K562 (cell line): Measurements from ENCODE around the gene G6PD. TPM values are rescaled to one million over a fixed set of nuclear protein-coding genes. Genes with fewer than 3 reads are reported as not detected.

Source experiments
- ATAC-seq: fragments of 200-7000 bp; cut with Tn5 transposase; 3 replicates; pipeline ENCODE4 v1.9.1; 2020; ENCODE audit warnings: moderate library complexity
- BruUV-seq: library from RNA; stranded (reverse); fragments of 400-500 nt; replicated peaks from 2 replicates; lab custom pipeline; 2021; lab: Mats Ljungman, UMichigan
- CTCF ChIA-PET: fragments of 300-600 bp; formaldehyde crosslinking; extraction: SDS; loops from one replicate; lab custom pipeline; 2021; ENCODE audit warnings: low intra/inter-chr PET ratio; lab: Yijun Ruan, JAX
- POLR2A ChIA-PET: fragments of 300-600, 350-650 bp; sonication (Branson Sonifier 250); formaldehyde crosslinking; extraction: SDS; loops from one replicate; lab custom pipeline; 2021; ENCODE audit warnings: antibody characterized with exemption, inconsistent platforms; lab: Yijun Ruan, JAX
- DNase-seq, 4 experiments: peaks; one replicate each; pipeline versions ENCODE4 v3.0.0 to v3.0.0-alpha.2; 2011 to 2018; ENCODE audit warnings: low spot score in 3 of 4, mixed read lengths in 3 of 4; ENCODE audit errors: extremely low read depth in 1 of 4
- FAIRE-seq: peaks from 2 replicates; lab custom pipeline; 2011; peaks lifted over from hg19 to GRCh38; lab: Jason Lieb, UNC
- H2AFZ ChIP-seq: 2 replicates; pipeline ENCODE4 v1.6.0; 2011; ENCODE audit warnings: low read depth, low read length, control low read depth, inconsistent platforms
- H3K27ac ChIP-seq: fragments of 200-600 bp; 3 replicates; pipeline ENCODE4 v1.8.0; 2011; ENCODE audit warnings: low read depth, mild to moderate bottlenecking, control low read depth, inconsistent platforms, low read length, moderate library complexity, mixed read lengths; ENCODE audit errors: extremely low read depth
- H3K27me3 ChIP-seq, 2 experiments: fragments of 300-600 bp in 1 of 2; 2 replicates in 1 of 2; 3 replicates in 1 of 2; pipeline versions ENCODE4 v1.6.0 to v1.8.0; 2011; ENCODE audit warnings: inconsistent platforms in 2 of 2, low read length in 2 of 2, mild to moderate bottlenecking in 1 of 2, mixed read lengths in 1 of 2, moderate library complexity in 1 of 2; ENCODE audit not compliant: control insufficient read depth in 2 of 2, insufficient read depth in 2 of 2
- H3K36me3 ChIP-seq: fragments of 300-600 bp; 3 replicates; pipeline ENCODE4 v1.8.0; 2011; ENCODE audit warnings: mild to moderate bottlenecking, low read length, inconsistent platforms; ENCODE audit not compliant: control insufficient read depth, insufficient read depth
- H3K4me1 ChIP-seq, 2 experiments: fragments of 200-600 bp in 1 of 2; replicated peaks in 1 of 2; 2 replicates in 1 of 2; 3 replicates in 1 of 2; pipeline versions ENCODE4 v1.5.1 to v1.8.0; 2011; ENCODE audit warnings: inconsistent platforms in 2 of 2, low read length in 2 of 2, mild to moderate bottlenecking in 1 of 2, mixed read lengths in 1 of 2, moderate library complexity in 1 of 2; ENCODE audit not compliant: control insufficient read depth in 2 of 2, insufficient read depth in 2 of 2
- H3K4me2 ChIP-seq: 2 replicates; pipeline ENCODE4 v1.6.1; 2011; ENCODE audit warnings: low read length, control low read depth, inconsistent platforms, mixed read lengths; ENCODE audit not compliant: insufficient read depth
- H3K4me3 ChIP-seq: fragments of 200-600 bp; sonication (generic), shearing (Covaris generic); 2 replicates; pipeline ENCODE4 v1.5.1; 2016; ENCODE audit warnings: control low read depth, inconsistent platforms
- H3K79me2 ChIP-seq: fragments of 200-600 bp; 3 replicates; pipeline ENCODE4 v1.8.0; 2011; ENCODE audit warnings: low read length, inconsistent platforms; ENCODE audit not compliant: control insufficient read depth, insufficient read depth
- H3K9ac ChIP-seq, 2 experiments: 2 replicates each; pipeline versions ENCODE4 v1.6.0 to v1.6.1; 2011; ENCODE audit warnings: low read depth in 2 of 2, low read length in 2 of 2, control low read depth in 1 of 2, inconsistent platforms in 1 of 2, mild to moderate bottlenecking in 1 of 2, mixed read lengths in 1 of 2; ENCODE audit not compliant: insufficient read depth in 1 of 2
- H3K9me1 ChIP-seq: one replicate; pipeline ENCODE4 v1.6.0; 2011; ENCODE audit warnings: inconsistent platforms, mild to moderate bottlenecking, low read length, moderate library complexity; ENCODE audit not compliant: control insufficient read depth, insufficient read depth
- H3K9me3 ChIP-seq: replicated peaks from 2 replicates; pipeline ENCODE4 v1.5.1; 2011; ENCODE audit warnings: low read depth, low read length, inconsistent platforms; ENCODE audit not compliant: control insufficient read depth, insufficient read depth
- H4K20me1 ChIP-seq: replicated peaks from 2 replicates; pipeline ENCODE4 v1.6.1; 2011; ENCODE audit warnings: low read length, inconsistent platforms, mixed read lengths; ENCODE audit not compliant: control insufficient read depth, insufficient read depth
- CSDE1 ChIP-seq, 2 experiments: fragments of 450-650 bp; IDR thresholded peaks; 2 replicates each; pipeline ENCODE4 v1.6.1; 2016; ENCODE audit warnings: mild to moderate bottlenecking in 1 of 2
- EGR1 ChIP-seq: fragments of 450-650 bp; conservative IDR thresholded peaks from 2 replicates; pipeline ENCODE4 v1.6.1; 2017; ENCODE audit warnings: mild to moderate bottlenecking
- FUS ChIP-seq: fragments of 200-400 bp; formaldehyde crosslinking; optimal IDR thresholded peaks from 2 replicates; pipeline ENCODE3; 2017; ENCODE audit warnings: low read depth, low read length
- HMGN3 ChIP-seq: IDR thresholded peaks from 2 replicates; pipeline ENCODE4 v1.6.1; 2011; ENCODE audit warnings: borderline replicate concordance, low read depth, mild to moderate bottlenecking, mixed read lengths, low read length; ENCODE audit not compliant: insufficient read length; ENCODE audit errors: extremely low read depth
- HNRNPL ChIP-seq: fragments of 200-400 bp; formaldehyde crosslinking; IDR thresholded peaks from 2 replicates; pipeline ENCODE4 v1.6.1; 2017; ENCODE audit warnings: low read depth, mild to moderate bottlenecking, low read length
- MCM7 ChIP-seq, 2 experiments: fragments of 450-650 bp; IDR thresholded peaks; 2 replicates each; pipeline ENCODE4 v1.6.1; 2016 to 2018
- MTA3 ChIP-seq: fragments of 450-650 bp; formaldehyde crosslinking; IDR thresholded peaks from 2 replicates; pipeline ENCODE4 v1.6.1; 2017; ENCODE audit warnings: mild to moderate bottlenecking, borderline replicate concordance
- NFXL1 ChIP-seq: fragments of 450-650 bp; formaldehyde crosslinking; IDR thresholded peaks from 2 replicates; pipeline ENCODE4 v1.4.0; 2021; ENCODE audit warnings: mild to moderate bottlenecking
- PHF20 ChIP-seq: fragments of 450-650 bp; IDR thresholded peaks from 2 replicates; pipeline ENCODE4 v1.6.1; 2018; ENCODE audit not compliant: partially characterized antibody
- PYGO2 ChIP-seq: fragments of 450-650 bp; IDR thresholded peaks from 2 replicates; pipeline ENCODE4 v1.6.1; 2016; ENCODE audit warnings: mild to moderate bottlenecking, missing genetic modification characterization, moderate library complexity, missing compliant biosample characterization
- RBBP5 ChIP-seq: fragments of 200-600 bp; sonication (generic); IDR thresholded peaks from 2 replicates; pipeline ENCODE4 v1.6.1; 2012; ENCODE audit warnings: borderline replicate concordance, mild to moderate bottlenecking, low read length, control low read depth, inconsistent platforms; ENCODE audit not compliant: insufficient read depth, poor library complexity, severe bottlenecking
- RBM22 ChIP-seq: fragments of 200-400 bp; formaldehyde crosslinking; IDR thresholded peaks from 2 replicates; pipeline ENCODE4 v1.6.1; 2018; ENCODE audit warnings: low read length, low read depth; ENCODE audit not compliant: poor library complexity, severe bottlenecking
- SOX6 ChIP-seq: fragments of 450-650 bp; IDR thresholded peaks from 2 replicates; pipeline ENCODE4 v1.6.1; 2014; ENCODE audit warnings: mild to moderate bottlenecking
- TAF15 ChIP-seq: fragments of 200-400 bp; formaldehyde crosslinking; IDR thresholded peaks from 2 replicates; pipeline ENCODE4 v1.6.1; 2017; ENCODE audit warnings: mild to moderate bottlenecking, low read depth, low read length, moderate library complexity
- WHSC1 ChIP-seq: IDR thresholded peaks from one replicate; pipeline ENCODE4 v1.6.1; 2012; ENCODE audit warnings: low read length, control low read depth, inconsistent platforms
- ZBTB43 ChIP-seq: sonication (generic); formaldehyde crosslinking; IDR thresholded peaks from 2 replicates; pipeline ENCODE4 v1.8.0; 2023; ENCODE audit warnings: mild to moderate bottlenecking, missing genetic modification reagents
- ZNF3 ChIP-seq: fragments of 250-450 bp; sonication (Bioruptor Pico); IDR thresholded peaks from 2 replicates; pipeline ENCODE4 v1.5.0; 2021; ENCODE audit warnings: mild to moderate bottlenecking, moderate library complexity
- ZNF740 ChIP-seq, 3 experiments: fragments of 200-800 bp in 1 of 3; sonication (Bioruptor generic) in 1 of 3; sonication (generic) in 1 of 3; formaldehyde crosslinking in 1 of 3; IDR thresholded peaks; 2 replicates each; pipeline versions ENCODE4 v1.6.1 to v1.8.0; 2016 to 2022; ENCODE audit warnings: mild to moderate bottlenecking in 2 of 3, missing compliant biosample characterization in 2 of 3, missing genetic modification characterization in 2 of 3, missing genetic modification reagents in 1 of 3
- WGBS: fragments of 100-300 bp; shearing (Covaris generic); methylation state at CpG from one replicate; pipeline ENCODE4 v1.1.6; 2016; ENCODE audit warnings: low coverage, mixed read lengths; ENCODE audit not compliant: insufficient coverage; ENCODE audit errors: missing lambda C conversion rate; 5-methylcytosine and 5-hydroxymethylcytosine counted together
- in situ Hi-C: fragments of 300-500 bp; cut with MboI; formaldehyde crosslinking; loops from 4 replicates; pipeline ENCODE4 v1.15.0; 2018; ENCODE audit warnings: inconsistent platforms, mixed read lengths
- intact Hi-C: fragments of 100-400 bp; cut with micrococcal nuclease; formaldehyde crosslinking; loops from 2 replicates; pipeline ENCODE4 v1.14.2; 2022
- polyA plus RNA-seq, 8 experiments: library from polyadenylated mRNA; depleted of rRNA in 4 of 8; stranded (reverse) in 5 of 8; unstranded in 3 of 8; fragments of >200 nt; fragmentation: Nextera tagmentation in 2 of 8; fragmentation: Illumina TruSeq in 1 of 8; extraction: Ambion mirVana in 2 of 8; extraction: Trizol in 1 of 8; gene quantifications; 2 replicates each; pipeline versions ENCODE4 v1.2.1 to v1.2.3, GENCODE V29; 2011 to 2014; ENCODE audit warnings: inconsistent platforms in 1 of 8, missing spikeins in 1 of 8
- total RNA-seq, 7 experiments: library from RNA; depleted of rRNA in 6 of 7; stranded (reverse); fragments of >200 nt in 6 of 7; fragmentation: Illumina TruSeq in 2 of 7; extraction: Trizol in 2 of 7; gene quantifications; 2 replicates each; pipeline versions ENCODE4 v1.2.1 to v1.2.3, GENCODE V29; 2011 to 2021; ENCODE audit warnings: low replicate concordance in 1 of 7

Gene G6PD
- total and polyA plus RNA-seq, 9 of the 15 experiments (the other 6 are each of a cell fraction or from before 2014, with no cell fraction given), result 2.9 to 222 (median 66.4) TPM

- TF ChIP-seq EGR1, result no peak
- no peak for TF ChIP-seq TAF15
Observed at GRCh38 chrX:154486052-154486395, 60.6 kb downstream of the G6PD start (continued).

GRCh38 chrX:154485150-154486051 is 61.2 kb downstream of the G6PD start:
- DNase-seq (peak in 2 of 4 experiments; percentile 33 to 49), FAIRE-seq (no peak), ATAC-seq (peak; percentile 0; the same call in 1 of the 3 replicates)
- ChIA-PET POLR2A (interaction anchor here (0.6 to 2.1 kb wide), 9 partner anchors 7 to 87 kb away, joined by 3 to 10 read pairs (median 4); partner anchors contain the start of genes DNASE1L1 and RPL10), CTCF (no interaction called here)
- 10% methylated on average over 22 of the region's 35 CpGs for WGBS
- Histone ChIP-seq H4K20me1 (peaks cover 7% of the 10 kb centered on the region; the same call in 1 of the 2 replicates), H3K4me3 (peak overlapping the region; percentile 83), H3K27me3 (no peaks in the 10 kb centered on the region), H3K27ac (peak overlapping the region; percentile 87), H3K9me3 (no peaks in the 10 kb centered on the region), H3K9ac (peak overlapping the region; percentile 84 to 97), H3K4me1 (peaks cover 44 to 83% of the 10 kb centered on the region in 2 experiments), H3K36me3 (peaks cover 50% of the 10 kb centered on the region), H3K79me2 (peaks cover 67% of the 10 kb centered on the region), H3K4me2 (peak overlapping the region; percentile 91), H3K9me1 (no peaks in the 10 kb centered on the region), H2AFZ (no peak overlapping the region)
- intact Hi-C loops (loop anchor here (2.0 to 5.0 kb wide), 2 partner anchors 55 to 88 kb away; partner anchors contain the start of gene RPL10), in situ Hi-C loops (no loop called here)
- TSS peak; percentile 25 for BruUV-seq
- TF ChIP-seq MCM7 (IDR thresholded peaks at IDR 0.05) (no peak), FUS (no peak), PHF20 (no peak), HMGN3 (peak; percentile 8), WHSC1 (no peak), SOX6 (no peak), ZNF3 (no peak), MTA3 (no peak), HNRNPL (no peak), NFXL1 (CRISPR knock-in tag) (no peak), RBM22 (no peak), PYGO2 (tag) (no peak), RBBP5 (peak; percentile 69), CSDE1 (IDR thresholded peaks at IDR 0.05) (no peak), ZNF740 (CRISPR knock-in tag; IDR thresholded peaks at IDR 0.05) (no peak), ZNF740 (tag; IDR thresholded peaks at IDR 0.05) (0 out of 4 replicates have a peak, but pooled peaks of 1 of the 2 experiments have one; percentile 35), ZBTB43 (CRISPR knock-in tag) (no peak), EGR1 (peak; percentile 74)
